ENCODE measurements around the gene MED9. TPM values are rescaled to one million over a fixed set of nuclear protein-coding genes. Genes with fewer than 3 reads are reported as not detected.

Gene MED9
- total and polyA plus RNA-seq, 2 of the 4 experiments (the other 2 are of a cell fraction) = 6.1 to 10.1 TPM

DNA sequence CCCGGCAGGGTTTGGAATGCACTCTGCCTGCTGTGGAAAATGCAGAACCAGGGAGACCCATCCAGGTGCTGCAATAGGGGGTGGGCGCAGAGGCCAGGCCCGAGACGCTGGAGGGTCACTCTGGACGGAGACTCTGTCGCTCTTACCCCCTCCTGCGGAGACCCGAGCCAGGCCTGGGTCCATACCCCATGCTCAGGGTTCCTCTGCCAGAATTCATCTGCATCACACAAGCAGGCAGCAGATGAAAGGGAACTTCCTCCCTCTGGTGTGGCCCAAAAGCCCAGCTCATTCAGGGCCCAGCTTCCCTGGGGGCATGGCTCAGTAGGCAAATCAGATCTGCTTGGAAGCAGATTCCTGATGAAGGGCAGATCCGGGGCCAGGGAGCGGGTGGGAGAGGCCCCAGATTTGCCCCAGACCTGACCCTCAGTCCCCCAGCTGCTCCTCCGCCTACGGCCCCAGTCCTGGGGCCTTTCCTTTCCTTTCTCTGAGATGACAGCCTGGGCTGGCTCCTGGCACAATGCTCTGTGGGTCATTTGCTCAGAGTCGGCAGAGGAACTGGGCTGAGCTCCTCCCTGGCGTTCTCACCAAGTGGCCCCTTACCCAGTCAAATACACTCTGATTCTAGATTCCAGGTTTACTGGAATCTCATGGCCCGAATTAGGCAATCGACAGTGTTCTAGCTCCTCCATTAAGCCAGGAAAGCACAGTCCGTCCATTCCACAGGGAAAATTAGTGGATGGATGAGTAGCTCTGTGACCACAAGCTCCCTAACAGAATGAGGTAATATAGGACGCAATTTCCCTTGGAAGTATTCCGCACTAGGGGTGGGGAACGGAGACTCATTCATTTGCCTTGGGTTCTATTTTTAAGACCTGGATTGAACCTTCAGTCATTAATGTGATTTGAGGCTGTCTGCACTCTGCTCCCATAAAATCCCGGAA, 38.5 kb downstream of the MED9 start:
- ATAC-seq (ENCODE audit: low read depth) = no peak
- H3K4me3 ChIP-seq (ENCODE audit: insufficient read depth, low read depth, low read length) = no peak overlapping the region

More for the DNA sequence above, 38.5 kb downstream of the MED9 start:
- H3K9me3 ChIP-seq (ENCODE audit: control insufficient read depth, insufficient read depth, low read length) = no peaks in the 10 kb centered on the region
- no peak overlapping the region for H3K27ac ChIP-seq (ENCODE audit: insufficient read depth, low read length)
- H4K8ac ChIP-seq (ENCODE audit: low read depth in 2 of 2, low read length in 2 of 2) = no peak overlapping the region
- H3K18ac ChIP-seq (ENCODE audit: low read depth, low read length) = no peak overlapping the region
- H2AFZ ChIP-seq (replicated peaks; ENCODE audit: low read length, poor library complexity) = no peak overlapping the region
- H3K4me2 ChIP-seq (ENCODE audit: low read depth, low read length) = no peak overlapping the region
- H2BK20ac ChIP-seq (ENCODE audit: low read depth, low read length) = no peak overlapping the region
- H3K79me1 ChIP-seq (ENCODE audit: low read depth in 1 of 2, low read length in 2 of 2) = no peaks in the 10 kb centered on the region
- no peak overlapping the region for H3K23ac ChIP-seq (ENCODE audit: low read depth, low read length)
- H2BK120ac ChIP-seq (ENCODE audit: low read depth, low read length) = no peak overlapping the region
- no peak overlapping the region for H4K5ac ChIP-seq (ENCODE audit: low read depth, low read length)
- in situ Hi-C loops (cut with MboI; ENCODE audit: low sequenced_read_pairs) (no loop called here), dilution Hi-C loops (cut with HindIII; ENCODE audit: low sequenced_read_pairs, unreplicated experiment) (no loop called here), intact Hi-C loops (cut with micrococcal nuclease) (no loop called here)
- H4K20me1 ChIP-seq (ENCODE audit: insufficient read depth, low read length) = peaks cover 28% of the 10 kb centered on the region
- H3K4ac ChIP-seq (ENCODE audit: low read depth, low read length) = no peak overlapping the region
- H3K36me3 ChIP-seq (ENCODE audit: control insufficient read depth, insufficient read depth, low read length) = no peaks in the 10 kb centered on the region
- no peak overlapping the region for H3K56ac ChIP-seq (ENCODE audit: extremely low read depth, insufficient read depth, low read length)
- DNase-seq = peak; percentile 25
- ChIA-PET POLR2A (ENCODE audit: unreplicated experiment) (no interaction called here), CTCF (no interaction called here)
- no TSS peak for BruUV-seq (replicated peaks)
- no peak overlapping the region for H2BK5ac ChIP-seq (ENCODE audit: low read depth, low read length, poor library complexity, severe bottlenecking)
- TF ChIP-seq CEBPB (IDR thresholded peaks at IDR 0.05; ENCODE audit: low read depth, low read length) = peak; percentile 21; the same call in 1 of the 2 replicates
- TF ChIP-seq FOS (IDR thresholded peaks at IDR 0.05; ENCODE audit: low read depth, low read length) = no peak
- H3K27me3 ChIP-seq (ENCODE audit: control insufficient read depth, insufficient read depth, low read length) = peaks cover 2% of the 10 kb centered on the region; the same call in 1 of the 2 replicates
- H3K9ac ChIP-seq (ENCODE audit: low read depth, low read length) = no peak overlapping the region
- no peak overlapping the region for H4K91ac ChIP-seq (ENCODE audit: insufficient read depth, low read depth, low read length)
- H2AK9ac ChIP-seq (replicated peaks; ENCODE audit: low read depth, low read length, poor library complexity) = peak overlapping the region; percentile 7
- 80% methylated on average over 11 of the region's 21 CpGs; no CpG with 5 or more reads in 1 of the 2 experiments for WGBS, 2 experiments (ENCODE audit: extremely low coverage in 2 of 2, insufficient read length in 1 of 2)
- no peak overlapping the region for H3K14ac ChIP-seq (replicated peaks; ENCODE audit: low read depth, low read length)
- no peak overlapping the region for H2AK5ac ChIP-seq (ENCODE audit: low read depth, low read length)
- no peak overlapping the region for H2BK15ac ChIP-seq (ENCODE audit: low read depth, low read length)
- H3K4me1 ChIP-seq (ENCODE audit: control insufficient read depth, insufficient read depth, low read length) = peaks cover 12% of the 10 kb centered on the region
- H3K9me1 ChIP-seq (ENCODE audit: insufficient read depth, low read length) = peaks cover 4% of the 10 kb centered on the region; the same call in 1 of the 2 replicates
